ENCODE measurements around the gene NCBP2L. TPM values are rescaled to one million over a fixed set of nuclear protein-coding genes. Genes with fewer than 3 reads are reported as not detected.

The NCBP2L gene
- total RNA-seq, 6 experiments from 2014 or later = not detected

DNA sequence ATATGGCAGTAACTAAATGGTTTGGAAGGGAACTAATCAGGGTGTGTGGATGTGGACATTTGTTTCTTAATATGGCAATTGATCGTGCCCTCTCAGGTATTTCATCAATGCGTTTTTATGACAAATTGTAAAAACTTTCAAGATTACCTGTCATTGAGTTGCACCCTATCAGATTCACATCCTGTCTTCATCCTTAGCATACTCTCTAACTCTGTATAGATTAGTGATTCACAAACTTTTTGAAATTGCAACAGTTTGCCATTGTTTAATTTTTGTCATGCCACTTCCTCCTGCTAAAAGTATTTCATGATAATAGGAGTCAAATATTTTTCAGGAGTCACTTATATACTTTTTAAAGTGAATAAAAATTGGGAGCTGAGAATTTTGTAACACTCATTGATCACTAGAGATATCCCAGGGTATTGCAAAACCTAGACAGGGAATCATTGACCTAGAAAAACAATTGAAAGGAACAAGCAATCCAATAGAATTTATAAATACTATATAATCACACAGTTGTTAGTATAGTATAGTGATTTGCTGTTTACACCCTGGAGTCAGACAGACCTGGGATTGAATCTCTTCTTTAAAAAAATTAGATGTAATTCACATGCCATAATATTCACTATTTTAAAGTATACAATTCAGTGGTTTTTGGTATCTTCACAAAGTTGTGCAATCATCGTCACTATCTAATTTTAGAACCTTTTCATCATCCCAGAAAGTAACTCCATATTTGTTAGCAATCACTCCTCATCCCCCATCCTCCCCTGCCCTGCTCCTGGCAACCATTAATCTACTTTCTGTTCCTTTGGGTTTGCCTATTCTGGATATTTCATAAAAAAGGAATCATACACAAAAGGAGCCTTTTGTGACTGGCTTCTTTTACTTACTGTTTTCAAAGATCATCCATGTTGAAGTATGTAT, 57.0 kb downstream of the NCBP2L start:
- no peaks in the 10 kb centered on the region for H3K27me3 ChIP-seq
- 38% methylated on average over 3 of the region's 3 CpGs for WGBS (ENCODE audit: insufficient coverage, low coverage, low lambda C conversion rate, missing lambda C conversion rate)
- no peak for TF ChIP-seq POLR2A (IDR thresholded peaks at IDR 0.05)
- no peak for TF ChIP-seq CTCF (IDR thresholded peaks at IDR 0.05)

DNA sequence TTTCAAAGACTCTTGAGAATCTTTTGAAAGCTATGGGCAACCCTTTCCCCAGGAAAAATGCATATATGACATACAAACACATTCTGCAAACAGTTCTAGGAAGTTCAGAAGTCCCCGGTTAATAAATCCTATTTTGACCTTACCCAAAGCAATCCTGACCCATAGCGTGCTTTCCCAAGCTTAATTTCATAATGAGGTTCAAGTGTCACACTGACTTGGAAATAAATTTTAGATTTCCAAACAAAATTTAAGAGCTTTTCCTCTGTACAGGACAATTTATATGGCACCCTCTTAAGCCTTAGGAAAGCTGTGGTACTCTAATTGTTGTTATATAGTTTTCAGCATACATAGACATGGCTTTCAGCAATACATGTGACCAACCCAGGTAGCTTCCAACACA, 59.4 kb downstream of the NCBP2L start:
- H3K27me3 ChIP-seq = no peaks in the 10 kb centered on the region
- no peaks in the 10 kb centered on the region for H3K36me3 ChIP-seq
- DNase-seq = no peak
- H3K9me3 ChIP-seq = no peaks in the 10 kb centered on the region
- intact Hi-C loops (cut with DNase I) = no loop called here
- no peak for TF ChIP-seq POLR2A (IDR thresholded peaks at IDR 0.05)
- no peak for TF ChIP-seq CTCF (IDR thresholded peaks at IDR 0.05)
- no peak overlapping the region for H3K4me3 ChIP-seq
- ATAC-seq = peak in 2 of 4 donors; percentile 32 to 39
- no peak overlapping the region for H3K27ac ChIP-seq
- peaks cover 0 to 12% (median 0%) of the 10 kb centered on the region in 4 donors for H3K4me1 ChIP-seq
- WGBS (ENCODE audit: insufficient coverage, low coverage, low lambda C conversion rate, missing lambda C conversion rate) = 56% methylated on average over 2 of the region's 2 CpGs

More for the DNA sequence above, 57.0 kb downstream of the NCBP2L start:
- intact Hi-C loops (cut with DNase I) = no loop called here
- H3K27ac ChIP-seq = no peak overlapping the region
- no peaks in the 10 kb centered on the region for H3K36me3 ChIP-seq
- DNase-seq (no peak), ATAC-seq (peak in 3 of 4 donors; percentile 60 to 73 (median 66))
- H3K9me3 ChIP-seq = no peaks in the 10 kb centered on the region
- H3K4me3 ChIP-seq = no peak overlapping the region
- peaks cover 0 to 12% (median 0%) of the 10 kb centered on the region in 4 donors for H3K4me1 ChIP-seq

DNA sequence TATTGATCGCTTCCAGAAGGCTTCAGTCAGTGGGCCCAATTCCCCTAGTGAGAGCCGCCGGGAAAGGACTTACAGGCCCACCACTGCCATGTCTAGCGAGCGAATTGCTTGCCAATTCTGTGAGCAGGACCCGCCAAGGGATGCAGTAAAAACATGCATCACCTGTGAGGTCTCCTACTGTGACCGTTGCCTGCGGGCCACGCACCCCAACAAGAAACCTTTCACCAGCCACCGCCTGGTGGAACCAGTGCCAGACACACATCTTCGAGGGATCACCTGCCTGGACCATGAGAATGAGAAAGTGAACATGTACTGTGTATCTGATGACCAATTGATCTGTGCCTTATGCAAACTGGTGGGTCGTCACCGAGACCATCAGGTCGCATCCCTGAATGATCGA, 63.4 kb downstream of the NCBP2L start:
- Histone ChIP-seq H3K36me3 (no peaks in the 10 kb centered on the region), H3K4me3 (no peak overlapping the region), H3K9me3 (no peaks in the 10 kb centered on the region), H3K27me3 (no peaks in the 10 kb centered on the region), H3K27ac (no peak overlapping the region), H3K4me1 (peaks cover 0 to 7% (median 0%) of the 10 kb centered on the region in 4 donors)
- ATAC-seq (no peak), DNase-seq (no peak)
- TF ChIP-seq POLR2A (IDR thresholded peaks at IDR 0.05) = no peak
- TF ChIP-seq CTCF (IDR thresholded peaks at IDR 0.05) = no peak
- intact Hi-C loops (cut with DNase I) = no loop called here
- 88% methylated on average over 5 of the region's 15 CpGs for WGBS (ENCODE audit: insufficient coverage, low coverage, low lambda C conversion rate, missing lambda C conversion rate)

DNA sequence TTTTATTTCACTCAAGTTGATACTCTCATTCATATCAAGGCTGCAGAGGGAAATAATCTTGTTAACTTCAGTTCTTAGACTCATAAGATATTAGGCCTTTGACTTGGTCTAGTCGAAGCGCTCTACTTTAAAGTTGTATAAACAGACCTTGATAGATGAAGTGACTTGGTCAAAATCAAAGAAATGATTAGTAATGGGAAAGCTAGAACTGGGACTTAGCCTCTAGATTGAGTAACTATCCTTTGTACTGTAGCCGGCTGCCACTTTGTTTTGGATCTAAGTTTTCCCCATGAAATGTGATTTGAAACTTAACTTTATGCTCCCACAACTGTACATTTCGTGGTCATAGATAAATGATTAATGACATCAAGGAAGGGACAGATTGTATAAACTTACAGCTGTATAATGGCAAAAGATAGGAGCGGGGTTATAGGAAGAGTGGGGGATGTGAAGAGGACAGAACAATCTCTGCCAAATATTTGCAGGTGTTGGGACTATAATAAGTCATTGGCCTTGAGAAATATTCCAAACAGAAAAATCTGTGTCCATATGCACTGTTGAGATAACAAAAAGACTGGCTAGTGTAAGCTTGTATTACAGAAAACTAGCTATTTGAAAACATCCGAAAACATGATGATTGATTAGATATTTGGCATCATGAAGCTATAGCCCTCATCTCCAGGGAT, 65.3 kb downstream of the NCBP2L start:
- Histone ChIP-seq H3K27ac (no peak overlapping the region), H3K4me1 (peaks cover 0 to 7% (median 0%) of the 10 kb centered on the region in 4 donors), H3K36me3 (no peaks in the 10 kb centered on the region), H3K27me3 (no peaks in the 10 kb centered on the region), H3K4me3 (no peak overlapping the region), H3K9me3 (no peaks in the 10 kb centered on the region)
- TF ChIP-seq POLR2A (IDR thresholded peaks at IDR 0.05) (no peak), CTCF (IDR thresholded peaks at IDR 0.05) (no peak)
- intact Hi-C loops (cut with DNase I) = no loop called here
- 56% methylated on average over 6 of the region's 6 CpGs for WGBS (ENCODE audit: insufficient coverage, low coverage, low lambda C conversion rate, missing lambda C conversion rate)
- no peak for ATAC-seq
- DNase-seq = no peak

Other genes with a start within 250 kb of the NCBP2L start
- 10 to 100 TPM; 23.8 to 38.6 (median 26.0) TPM for gene PRPS1, start 149.2 kb upstream of the NCBP2L start, total RNA-seq
- gene TSC22D3, start 1.9 kb upstream of the NCBP2L start, total RNA-seq = 100 to 1,000 TPM in 2 of 6 experiments, 10 to 100 TPM in 3, 1 to 10 TPM in 1; 7.4 to 118 (median 60.3) TPM
- 10 to 100 TPM in 4 of 6 experiments, 1 to 10 TPM in 2; 6.3 to 13.8 (median 11.8) TPM for gene MID2, start 48.1 kb downstream of the NCBP2L start, total RNA-seq
- not detected for gene TEX13B, start 204.6 kb downstream of the NCBP2L start, total RNA-seq